Stimulated activated CD4-positive, alpha-beta T cell treated with anti-CD3 and anti-CD28 coated beads, TNF-alpha, amount 100 ng/mL, for 4 hours (primary cell): ENCODE measurements around the gene NFIA.

Source experiments
- DNase-seq, 3 experiments: peaks; one replicate each; pipeline ENCODE4 v3.0.0-alpha.2; 2020; ENCODE audit warnings: low read depth in 3 of 3

Gene NFIA

DNA sequence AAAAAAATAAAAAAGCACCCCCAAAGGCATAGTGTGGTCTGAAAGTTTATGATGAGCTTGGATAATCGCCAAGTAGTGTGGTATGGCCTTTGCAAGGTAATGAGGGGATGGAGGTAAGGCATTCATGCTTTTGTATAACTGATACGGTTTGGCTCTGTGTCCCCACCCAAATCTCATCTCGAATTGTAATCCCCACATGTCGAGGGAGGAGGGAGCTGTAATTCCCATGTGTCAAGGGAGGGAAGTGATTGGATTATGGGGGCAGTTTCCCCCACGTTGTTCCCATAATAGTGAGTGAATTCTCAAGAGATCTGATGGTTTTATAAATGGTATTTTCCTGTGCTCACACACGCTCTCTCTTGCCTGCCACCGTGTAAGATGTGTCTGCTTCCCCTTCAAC, 215.5 kb downstream of the NFIA start:
- no peak for DNase-seq

DNA sequence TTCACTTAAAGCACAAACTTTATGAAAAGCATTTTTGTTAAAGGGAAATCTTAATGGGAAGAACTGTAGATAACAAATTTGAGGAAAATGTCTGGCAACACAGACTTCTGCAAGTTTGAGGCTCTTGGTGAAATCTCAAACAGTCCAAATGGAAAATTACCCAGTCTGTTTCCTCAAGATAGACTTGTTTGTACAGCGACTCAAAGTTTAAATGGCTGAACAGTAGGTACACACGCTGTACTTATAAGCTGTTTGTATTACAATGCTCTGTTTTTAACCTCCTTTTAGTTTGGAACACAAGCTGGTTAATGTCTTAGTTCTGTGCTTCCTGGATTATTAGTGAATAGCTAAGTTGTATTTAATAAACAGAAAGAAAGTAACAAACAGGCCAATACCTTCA, 217.1 kb downstream of the NFIA start:
- no peak for DNase-seq

DNA sequence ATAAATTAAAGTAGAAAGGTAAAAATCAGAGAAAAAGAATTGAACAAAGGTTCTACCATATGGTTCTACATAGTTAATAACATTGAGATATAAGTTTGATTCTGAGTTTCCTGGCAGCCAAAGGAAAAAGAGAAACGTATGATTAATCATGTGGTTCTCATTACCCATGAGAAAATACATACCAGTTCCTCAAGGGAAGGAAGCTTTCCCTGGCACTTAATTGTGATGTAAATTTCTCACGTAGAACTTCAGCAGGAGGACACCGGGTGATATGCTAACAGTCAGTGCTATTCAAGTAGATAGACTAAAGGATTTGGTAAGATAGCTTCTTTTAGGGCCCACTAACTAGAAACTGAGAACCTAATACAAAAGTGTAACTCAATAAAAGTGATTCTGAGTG, 218.5 kb downstream of the NFIA start:
- no peak for DNase-seq

DNA sequence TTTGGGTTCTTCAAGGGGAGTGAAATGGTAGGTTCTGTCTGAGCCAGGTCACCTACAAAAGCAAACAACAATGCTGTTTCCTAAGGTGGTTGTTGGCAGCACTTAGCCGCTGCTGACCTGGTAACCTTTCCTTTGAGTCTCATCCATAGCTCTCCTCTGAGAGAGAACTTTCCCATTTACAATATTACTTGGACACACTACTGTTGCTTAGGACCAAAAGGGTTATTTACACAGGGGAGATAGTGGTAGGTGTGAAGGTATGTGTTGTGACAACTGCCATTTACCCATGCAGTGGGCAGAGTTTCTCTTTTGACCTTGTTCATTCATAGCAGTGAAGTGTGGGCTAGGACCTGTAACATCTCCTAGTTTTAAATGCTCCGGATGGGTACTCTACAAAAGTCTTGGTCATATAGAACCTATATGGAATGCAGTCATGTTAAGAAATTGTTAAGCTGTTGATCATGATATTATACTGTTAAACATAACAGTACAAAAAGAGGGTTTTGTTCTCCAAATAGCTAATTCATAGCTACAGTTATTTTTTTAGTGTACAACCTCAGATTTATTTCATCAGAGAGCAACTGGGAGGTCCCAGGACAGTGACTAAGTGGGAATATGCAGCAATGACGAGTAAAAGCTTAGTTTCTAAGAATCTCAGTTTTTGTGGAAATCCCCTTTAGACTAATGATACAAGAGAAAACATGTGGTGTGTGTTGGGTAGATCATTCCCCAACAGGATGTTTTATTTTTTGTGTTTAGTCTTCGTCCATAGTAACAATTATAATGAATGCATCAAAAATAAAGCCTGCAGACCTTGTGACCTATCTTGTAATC, 219.7 kb downstream of the NFIA start:
- DNase-seq = no peak

DNA sequence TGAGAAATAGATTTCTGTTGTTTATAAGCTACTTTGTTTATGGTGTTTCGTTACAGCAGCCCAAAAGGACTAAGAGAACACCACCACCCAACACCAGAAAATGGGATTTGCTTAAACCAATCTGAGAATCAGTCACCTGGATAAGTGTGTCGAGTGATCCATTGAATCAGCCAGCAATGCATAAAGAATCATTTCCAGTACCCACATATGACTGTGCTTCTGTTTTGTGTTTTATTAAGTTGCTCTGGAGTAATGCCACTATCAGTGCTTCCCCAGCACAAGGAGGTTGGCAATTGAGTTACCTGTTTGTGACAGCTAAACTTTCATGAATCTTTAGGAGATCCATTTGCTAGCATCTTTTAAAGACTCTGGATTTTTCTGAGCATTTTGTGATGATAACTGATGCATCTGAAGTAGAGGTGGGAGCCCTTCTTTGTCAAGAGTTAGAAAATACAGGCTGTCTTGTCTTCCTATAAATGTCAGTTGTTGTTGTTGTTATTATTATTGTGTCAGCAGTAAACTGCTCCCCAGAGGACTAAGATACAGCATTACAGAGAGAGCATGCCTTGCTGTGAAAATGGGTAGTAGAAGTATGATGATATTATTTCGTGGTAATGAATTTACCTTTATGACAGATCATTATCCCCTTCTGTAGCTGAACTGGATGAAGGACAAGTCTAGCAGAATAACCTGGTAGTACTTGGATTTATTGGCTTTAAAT, 225.2 kb downstream of the NFIA start:
- DNase-seq = no peak

DNA sequence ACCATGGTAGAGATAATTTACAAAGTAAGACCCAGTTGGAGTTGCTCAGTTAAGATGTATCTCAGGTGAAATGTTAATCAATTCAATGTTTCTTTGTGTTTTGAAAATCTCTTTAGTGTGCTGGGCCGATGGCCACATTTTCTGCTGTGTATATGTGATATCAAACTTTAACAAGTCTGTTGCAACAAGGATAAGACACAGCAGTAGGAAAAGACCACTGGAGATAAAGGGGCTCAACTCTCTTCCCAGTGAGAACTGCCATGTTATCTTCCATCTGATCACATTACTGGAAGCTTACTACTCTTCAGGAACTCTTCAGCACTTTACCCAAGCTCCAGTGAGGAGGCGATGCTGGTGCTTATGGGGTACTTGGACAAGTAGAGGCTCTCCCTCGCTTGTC, 227.7 kb downstream of the NFIA start:
- DNase-seq = no peak

DNA sequence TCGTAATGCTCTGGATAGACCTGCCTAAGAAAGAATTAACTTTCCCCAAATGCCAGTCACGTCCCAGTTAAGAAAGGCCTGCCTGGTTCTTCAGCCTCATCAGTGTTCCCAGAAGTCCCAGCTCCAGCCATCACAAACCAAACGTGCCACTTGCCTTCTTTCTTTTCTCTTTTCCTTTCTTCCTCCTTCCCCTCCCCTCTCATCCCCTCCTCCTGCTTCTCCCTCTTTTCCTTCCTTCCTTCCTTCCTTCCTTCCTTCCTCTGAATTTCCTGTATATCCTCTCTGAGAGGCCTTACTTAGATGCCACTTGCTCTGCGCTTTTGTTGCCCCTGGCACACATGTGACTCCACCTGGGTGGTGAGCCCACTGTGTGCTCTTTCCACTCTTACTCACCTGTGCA, 228.2 kb downstream of the NFIA start:
- DNase-seq = no peak

DNA sequence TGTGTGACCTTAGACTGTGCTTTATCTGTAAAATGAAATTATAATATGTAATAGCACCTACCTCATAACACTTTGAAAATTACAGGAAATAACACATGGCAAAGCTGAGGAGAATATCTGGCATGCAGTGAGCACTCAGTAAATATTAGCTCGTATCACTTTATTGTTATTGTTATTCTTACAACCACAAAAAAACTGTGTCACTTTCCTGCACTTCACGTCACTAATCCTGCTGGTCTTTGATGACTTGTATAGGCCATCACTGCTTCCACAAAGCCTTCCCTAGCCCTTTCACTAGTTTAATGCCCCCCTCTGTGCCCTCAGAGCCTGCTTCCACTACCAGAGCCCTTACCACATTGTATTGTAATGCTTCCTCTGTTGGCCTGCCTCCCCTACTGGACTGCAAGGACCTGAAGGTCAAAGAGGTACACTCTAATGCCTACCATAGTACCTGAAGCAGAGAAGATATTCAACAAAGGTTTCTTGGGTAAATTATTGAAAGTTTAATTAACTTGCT, 231.6 kb downstream of the NFIA start:
- no peak for DNase-seq

DNA sequence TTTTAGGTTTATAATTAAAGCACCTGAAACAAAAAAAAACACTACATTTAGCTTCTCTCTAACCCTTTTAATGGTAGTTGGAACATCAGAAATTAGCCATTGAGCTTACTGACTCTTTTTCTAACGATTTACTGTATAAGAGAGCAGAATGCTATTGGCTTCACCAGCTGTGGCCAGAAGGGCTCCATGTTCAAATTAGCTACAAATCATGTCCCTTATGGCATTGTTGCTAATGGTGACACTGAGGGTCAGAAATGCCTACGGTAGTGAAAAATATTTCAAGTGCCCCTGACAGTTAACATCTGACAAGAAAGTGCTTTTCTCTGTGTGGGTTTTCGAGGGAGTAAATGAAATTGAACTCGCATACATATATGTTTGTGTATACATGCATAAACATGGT, 232.7 kb downstream of the NFIA start:
- no peak for DNase-seq

DNA sequence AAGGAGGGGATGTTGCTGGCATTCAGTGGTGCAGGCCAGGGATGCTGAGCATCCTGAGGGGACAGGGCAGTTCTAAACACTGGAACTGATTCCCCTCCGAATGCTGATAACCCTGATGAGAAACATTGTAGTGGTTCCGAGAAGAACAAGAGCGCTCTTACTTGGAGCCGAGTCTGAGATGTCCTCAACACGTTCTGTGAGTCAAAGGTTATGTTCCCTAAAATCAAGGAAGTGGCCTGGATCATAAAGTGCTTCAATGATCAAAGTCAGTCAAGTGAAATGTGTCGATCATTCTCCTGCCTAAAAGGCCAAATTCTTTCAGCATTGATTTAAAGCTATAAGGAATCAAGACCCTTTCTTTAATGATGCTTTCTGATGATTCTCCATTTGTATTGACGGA, 234.1 kb downstream of the NFIA start:
- DNase-seq = no peak

DNA sequence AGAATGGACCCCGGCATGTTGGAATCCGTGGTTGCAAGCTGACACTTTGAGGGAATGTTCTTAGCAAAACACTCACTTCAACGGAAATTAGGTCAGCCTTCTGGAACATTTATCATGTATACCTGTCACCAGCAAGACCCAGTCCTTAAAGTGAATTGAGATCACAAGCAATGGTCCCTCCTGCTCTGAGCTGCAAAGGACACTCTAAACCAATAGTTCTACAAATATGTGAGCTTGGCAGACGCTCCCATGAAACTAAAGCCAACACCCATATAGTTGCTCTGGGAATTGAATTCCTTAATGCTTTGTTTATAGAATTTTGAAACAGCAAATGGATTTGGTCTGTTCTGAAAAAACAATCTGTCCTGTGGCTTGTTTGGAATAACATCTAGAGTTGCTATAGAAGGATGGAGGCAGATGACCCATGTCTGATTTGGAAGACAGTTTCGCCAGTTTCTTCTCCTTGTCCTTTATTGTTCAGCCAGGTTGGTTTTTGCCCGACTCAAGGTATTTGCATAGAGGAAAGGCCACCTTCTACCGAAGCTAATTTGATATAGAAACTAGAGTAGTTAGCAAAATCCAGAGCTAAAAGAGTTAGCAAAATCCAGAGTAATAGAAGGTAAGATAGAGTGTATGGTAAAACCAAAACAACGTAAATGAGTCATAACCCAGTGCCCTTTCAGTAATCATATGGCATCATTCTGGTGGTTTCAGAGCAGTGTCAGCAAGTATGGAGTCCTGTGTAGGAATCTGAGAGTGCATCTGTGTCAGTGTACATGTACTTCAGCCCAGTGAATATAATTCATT, 236.2 kb downstream of the NFIA start:
- no peak for DNase-seq

DNA sequence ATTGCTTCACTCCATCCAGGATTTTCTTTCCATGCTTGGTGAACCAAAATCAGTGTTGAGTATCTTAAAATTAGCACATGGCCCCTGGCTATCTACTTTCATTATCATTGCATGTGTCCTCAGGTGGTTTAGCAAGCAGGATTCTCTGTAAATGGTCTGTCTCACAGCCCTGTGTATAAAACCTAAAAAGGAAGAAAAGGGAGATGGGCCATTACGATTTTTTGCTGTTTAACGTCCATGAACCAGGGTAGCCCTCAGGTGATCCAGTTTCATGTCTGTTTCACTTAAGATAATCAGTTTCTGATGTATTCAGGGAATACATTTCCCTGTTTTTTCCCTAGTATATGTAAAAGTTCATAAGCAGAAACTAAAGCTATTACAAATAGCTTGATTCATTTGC, 238.2 kb downstream of the NFIA start:
- DNase-seq = no peak

DNA sequence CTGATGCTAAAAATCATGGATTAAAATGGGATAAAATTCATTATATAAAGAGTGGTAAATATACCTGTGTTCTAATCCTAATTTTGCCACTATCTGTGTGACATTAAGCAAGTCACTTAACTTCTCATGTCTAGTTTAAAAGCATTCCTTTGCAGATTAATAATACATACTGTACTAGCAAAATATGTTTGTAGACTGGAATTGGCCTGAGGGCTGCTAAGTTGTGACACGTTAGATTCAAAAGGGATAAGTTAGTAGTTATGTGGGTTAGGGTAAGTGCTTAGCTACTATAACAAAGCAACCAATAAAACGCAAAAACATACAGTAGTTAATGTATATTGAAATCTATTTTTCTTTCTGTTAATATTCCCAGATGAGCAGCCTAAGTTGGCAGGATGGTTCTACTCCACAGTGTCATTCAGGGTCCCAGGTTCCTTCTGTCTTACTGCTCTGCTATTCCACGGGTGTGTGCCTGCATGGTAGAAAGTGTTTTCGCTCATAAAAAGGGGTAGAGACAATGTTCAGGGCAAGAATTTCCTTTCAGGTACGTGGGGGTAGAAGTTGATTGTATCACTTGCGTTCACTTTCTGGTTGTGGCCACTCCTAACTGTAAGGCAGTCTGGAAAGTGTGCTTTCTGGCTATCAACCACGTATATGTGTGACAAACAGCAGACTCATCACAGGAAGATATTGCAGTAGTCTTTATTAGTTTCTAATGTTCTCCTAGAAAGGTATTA, 239.8 kb downstream of the NFIA start:
- DNase-seq = no peak

DNA sequence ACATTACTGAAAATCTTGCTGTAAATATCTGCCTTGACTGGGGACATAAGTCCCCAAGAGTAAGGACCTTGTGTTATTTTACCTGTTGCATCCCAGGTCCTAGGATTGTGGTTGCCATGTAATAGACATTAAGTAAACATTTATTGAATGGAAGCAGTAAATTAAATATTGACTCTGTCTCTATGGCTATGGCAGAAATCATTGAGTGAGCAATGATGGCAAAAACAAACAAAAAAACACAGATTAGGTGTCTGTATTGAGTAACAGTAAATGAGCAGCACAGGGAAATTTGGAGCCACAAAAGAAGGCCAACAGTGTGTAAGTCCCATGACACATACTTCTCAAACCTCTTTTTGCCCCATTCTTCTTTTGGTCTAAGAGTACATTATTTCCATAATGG, 240.4 kb downstream of the NFIA start:
- DNase-seq = no peak

DNA sequence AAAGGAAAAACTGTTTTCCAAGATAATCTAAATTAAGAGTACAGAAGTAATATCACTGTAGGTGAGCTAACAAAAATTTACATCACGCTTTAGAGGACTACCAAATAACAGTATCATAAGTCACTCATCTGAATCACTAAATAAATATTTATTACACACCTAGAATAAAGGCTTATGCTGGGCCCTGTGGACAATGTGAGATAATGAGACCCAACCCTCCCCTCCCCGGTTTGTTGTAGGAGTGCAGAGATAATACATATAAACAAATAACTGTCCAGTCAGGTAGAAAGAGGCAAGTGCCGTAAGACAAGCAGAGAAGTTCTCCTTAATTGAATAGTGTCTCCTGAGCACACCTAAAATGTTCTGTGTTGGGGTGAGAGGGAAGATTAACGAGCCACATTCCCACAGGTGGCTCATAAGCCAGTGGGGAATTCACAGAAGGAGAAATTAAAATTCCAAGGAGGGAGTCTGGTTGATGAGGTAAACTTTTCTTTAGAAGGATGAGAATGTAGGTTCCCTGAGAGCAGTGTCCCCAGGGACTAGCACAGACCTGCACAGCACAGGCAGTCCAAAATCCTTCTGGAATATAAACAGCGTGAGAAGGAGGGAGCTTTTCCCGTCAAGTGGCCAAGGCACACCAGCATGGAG, 241.4 kb downstream of the NFIA start:
- no peak for DNase-seq

DNA sequence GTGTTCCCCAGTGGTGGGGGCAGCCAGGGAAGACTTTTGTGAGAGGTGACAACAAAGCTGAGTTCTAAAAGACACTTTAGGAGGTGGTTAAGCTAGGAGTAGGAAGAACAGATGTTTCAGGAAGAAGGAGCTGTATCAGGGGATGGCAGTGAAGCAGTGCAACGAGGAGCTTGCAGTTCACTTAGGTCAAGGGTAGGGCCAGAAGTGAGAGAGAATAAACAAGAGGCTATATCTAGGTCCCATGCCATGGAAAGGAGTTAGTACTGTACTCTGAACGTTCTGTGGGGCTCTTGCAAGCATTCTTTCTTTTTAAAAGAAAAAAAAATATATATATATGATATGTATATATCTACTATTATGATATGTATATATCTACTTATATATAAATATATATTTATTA, 244.4 kb downstream of the NFIA start:
- no peak for DNase-seq

DNA sequence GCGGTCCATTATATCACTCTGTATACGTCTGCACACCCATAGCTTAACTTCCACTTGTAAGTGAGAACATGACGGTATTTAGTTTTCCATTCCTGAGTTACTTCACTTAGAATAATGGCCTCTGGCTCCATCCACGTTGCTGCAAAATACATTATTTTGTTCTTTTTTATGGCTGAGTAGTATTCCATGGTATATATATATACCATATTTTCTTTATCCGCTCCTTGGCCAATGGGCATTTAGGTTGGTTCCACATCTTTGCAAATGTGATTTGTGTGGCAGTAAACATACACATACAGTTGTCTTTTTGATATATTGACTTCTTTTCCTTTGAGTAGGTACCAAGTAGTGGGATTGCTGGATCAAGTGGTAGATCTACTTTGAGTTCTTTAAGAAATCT, 245.1 kb downstream of the NFIA start:
- no peak for DNase-seq

DNA sequence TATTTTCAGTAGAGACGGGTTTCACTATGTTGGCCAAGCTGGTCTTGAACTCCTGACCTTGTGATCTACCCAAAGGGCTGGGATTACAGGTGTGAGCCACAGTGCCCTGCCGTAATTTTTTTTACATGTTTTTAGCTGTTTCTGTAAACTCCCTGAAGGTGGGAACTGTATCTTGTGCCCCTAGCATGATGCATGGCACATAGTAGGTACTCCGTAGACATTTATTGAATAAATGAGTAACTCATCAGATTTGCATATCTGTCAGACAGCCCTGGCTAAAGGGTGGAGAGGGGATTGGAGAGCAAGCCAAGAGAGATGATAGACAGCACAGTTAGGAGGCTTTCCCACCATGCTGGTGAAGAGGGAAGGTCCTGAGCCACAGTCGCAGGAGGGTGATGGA, 247.2 kb downstream of the NFIA start:
- no peak for DNase-seq

DNA sequence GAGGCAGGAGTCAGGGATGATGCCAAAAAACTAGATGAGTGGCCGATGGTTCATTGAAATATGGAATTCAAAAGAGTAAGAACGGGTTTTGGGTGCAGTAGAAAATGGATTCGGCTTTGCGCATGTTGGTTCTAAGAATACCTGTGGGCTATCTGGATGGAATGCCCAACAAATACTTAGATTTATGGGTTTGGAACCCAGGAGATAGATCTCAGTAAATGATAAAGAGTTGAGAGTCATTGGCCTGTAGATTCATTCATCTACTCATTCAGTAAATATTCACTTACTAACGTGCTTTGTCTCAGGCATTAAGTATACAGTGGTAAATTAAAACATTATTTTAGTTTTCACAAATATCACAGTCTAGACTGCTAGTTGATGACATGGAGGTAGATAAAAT, 247.7 kb downstream of the NFIA start:
- DNase-seq = no peak

DNA sequence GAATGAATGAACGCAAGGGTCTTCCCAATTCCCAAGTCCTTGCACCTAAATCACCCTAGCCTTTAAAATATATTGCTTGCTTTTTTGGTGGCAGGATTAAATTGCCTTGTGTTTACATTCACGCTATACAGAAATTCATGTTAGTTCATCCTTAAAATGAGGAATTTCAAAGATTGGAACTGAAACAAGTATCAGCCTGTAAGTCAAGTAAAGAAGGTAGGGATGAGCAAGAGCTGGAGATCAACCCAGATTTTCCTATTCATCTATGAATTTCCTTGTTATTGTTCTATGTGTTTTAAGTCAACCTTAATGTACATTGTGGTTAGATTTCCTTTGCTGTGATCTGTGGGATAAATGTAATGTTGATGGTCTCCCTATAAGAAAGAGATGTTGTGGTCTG, 248.2 kb downstream of the NFIA start:
- DNase-seq = no peak

DNA sequence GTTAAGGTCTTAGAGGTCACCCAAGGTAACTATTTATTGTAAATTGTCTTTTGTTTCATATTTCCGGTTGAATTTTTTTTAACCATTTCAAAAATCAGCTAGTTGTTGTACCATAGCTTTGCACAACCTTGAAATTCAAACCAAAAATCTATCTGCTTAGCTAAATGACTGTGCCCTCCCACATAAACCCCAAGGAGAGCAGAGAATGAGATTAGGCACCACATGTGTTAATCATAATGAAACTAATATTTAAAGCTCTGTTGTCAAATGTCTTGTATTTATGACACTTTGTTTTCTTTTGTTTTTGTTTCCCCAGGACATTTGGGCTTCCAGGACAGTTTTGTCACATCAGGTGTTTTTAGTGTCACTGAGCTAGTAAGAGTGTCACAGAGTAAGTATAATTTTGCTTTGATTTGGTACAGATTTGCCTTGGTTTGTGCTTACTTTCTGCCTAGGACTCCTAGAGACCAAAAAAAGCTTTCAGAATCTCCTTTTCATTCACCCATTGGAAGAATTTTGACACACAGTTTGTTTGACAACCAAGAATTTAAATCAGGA, 249.9 kb downstream of the NFIA start:
- DNase-seq = no peak
